ENCODE measurements around the gene PRSS36. TPM values are rescaled to one million over a fixed set of nuclear protein-coding genes. Genes with fewer than 3 reads are reported as not detected.

PRSS36 gene
- total RNA-seq, 1 experiment from 2014 or later, result 0.23 TPM

GRCh38 chr16:31183432-31184428, 33.9 kb upstream of the PRSS36 start:
- POLR2A ChIA-PET, result interaction anchor here (0.5 to 0.7 kb wide), 4 partner anchors 15 to 300 kb away, joined by 3 to 15 read pairs (median 8); no protein-coding TSS in a partner anchor
- BruUV-seq (replicated peaks), result TSS peak; percentile 55

More at GRCh38 chr16:31183432-31184428, 33.9 kb upstream of the PRSS36 start:
- Histone ChIP-seq H3K27ac (ENCODE audit: low read length) (peak overlapping the region; percentile 31; the same call in 1 of the 2 replicates), H3K4me1 (ENCODE audit: control insufficient read depth, insufficient read depth, low read length) (peaks cover 16% of the 10 kb centered on the region), H3K4me3 (ENCODE audit: low read depth in 2 of 2, low read length in 2 of 2) (peak overlapping the region; percentile 60 to 99), H3K36me3 (ENCODE audit: control insufficient read depth, insufficient read depth, low read length) (peaks cover 61% of the 10 kb centered on the region), H3K9me3 (ENCODE audit: control insufficient read depth, insufficient read depth, low read depth, low read length) (no peaks in the 10 kb centered on the region), H3K27me3 (ENCODE audit: control insufficient read depth, insufficient read depth, low read length) (no peaks in the 10 kb centered on the region)
- TF ChIP-seq REST (IDR thresholded peaks at IDR 0.05; ENCODE audit: insufficient read depth in 1 of 2, low read depth in 2 of 2, low read length in 1 of 2) (no peak), POLR2AphosphoS5 (IDR thresholded peaks at IDR 0.05; ENCODE audit: low read depth, low read length) (no peak; the same call in 1 of the 2 replicates), TCF7L2 (IDR thresholded peaks at IDR 0.05; ENCODE audit: low read depth, low read length) (no peak), CTCF (IDR thresholded peaks at IDR 0.05) (no peak), SIN3A (IDR thresholded peaks at IDR 0.05; ENCODE audit: borderline replicate concordance, insufficient read depth, low read depth, low read length) (no peak)
- no peak for DNase-seq (ENCODE audit: low read depth, low spot score)
- CTCF ChIA-PET, result no interaction called here
- intact Hi-C loops (cut with micrococcal nuclease; ENCODE audit: unreplicated experiment), result no loop called here
- no peak for ATAC-seq
- in situ Hi-C loops (cut with HindIII; ENCODE audit: low pct_unique_long_range_greater_than_20kb, low sequenced_read_pairs), result no loop called here
